Measurements from ENCODE around the gene KY. TPM values are rescaled to one million over a fixed set of nuclear protein-coding genes. Genes with fewer than 3 reads are reported as not detected.

The KY gene
- polyA plus RNA-seq, 3 donors, result 0.03 to 0.09 TPM; not detected in 1

DNA sequence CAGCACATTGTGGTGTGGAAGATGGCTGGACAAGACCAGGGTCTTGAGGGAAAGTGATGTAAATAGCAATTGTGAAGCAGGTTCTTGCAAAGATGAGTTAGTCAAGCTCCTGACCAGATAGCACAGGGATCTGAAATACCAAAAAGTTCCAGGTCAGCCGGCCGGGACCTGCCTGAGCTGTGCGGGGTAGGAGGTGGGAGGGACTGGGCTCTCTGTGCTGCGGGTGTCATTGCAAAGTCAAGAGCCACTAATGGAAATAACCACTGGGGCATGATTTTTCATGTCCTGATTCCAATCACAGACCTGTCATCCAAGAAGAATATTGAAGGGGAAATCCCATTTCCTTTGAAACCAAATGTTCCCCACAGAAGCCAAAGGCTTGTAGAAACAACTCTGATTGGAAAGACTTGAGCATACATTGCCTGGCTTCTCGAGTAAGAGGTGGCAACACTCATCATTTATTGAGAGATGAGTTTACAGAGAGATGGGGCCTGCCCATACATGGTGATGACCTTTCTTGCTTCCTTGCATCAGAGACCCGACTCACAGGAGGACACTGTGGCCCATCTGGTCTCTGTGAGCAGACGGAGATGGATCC is 44.2 kb upstream of the KY start:
- Mint-ChIP-seq H3K27ac (no peak overlapping the region), H3K27me3 (ENCODE audit: low read depth in 3 of 3) (peaks cover 0 to 2% (median 2%) of the 10 kb centered on the region in 3 donors), H3K36me3 (no peaks in the 10 kb centered on the region), H3K4me3 (no peak overlapping the region), H3K4me1 (peaks cover 2% of the 10 kb centered on the region), H3K9me3 (no peaks in the 10 kb centered on the region)
- Histone ChIP-seq H3K27ac (ENCODE audit: low read depth in 1 of 2, low read length in 2 of 2) (no peak overlapping the region), H3K27me3 (ENCODE audit: control insufficient read depth in 2 of 2, insufficient read depth in 2 of 2, low read length in 2 of 2) (no peaks in the 10 kb centered on the region), H4K20me1 (ENCODE audit: insufficient read depth, low read length) (no peaks in the 10 kb centered on the region), H3K4me1 (ENCODE audit: control insufficient read depth in 1 of 2, insufficient read depth in 2 of 2, low read length in 2 of 2) (no peaks in the 10 kb centered on the region), H3K9ac (ENCODE audit: insufficient read depth, low read length, poor library complexity, severe bottlenecking) (no peak overlapping the region), H3K79me2 (ENCODE audit: insufficient read depth, low read length) (no peaks in the 10 kb centered on the region), H3K9me3 (replicated peaks in 1 of 2; ENCODE audit: control insufficient read depth in 1 of 2, insufficient read depth in 1 of 2, low read length in 2 of 2) (no peaks in the 10 kb centered on the region), H3K4me2 (replicated peaks; ENCODE audit: extremely low read depth, low read length, poor library complexity, severe bottlenecking) (no peak overlapping the region), H3K4me3 (replicated peaks in 1 of 3; ENCODE audit: low read depth in 2 of 3, low read length in 3 of 3) (no peak overlapping the region), H3K36me3 (replicated peaks in 1 of 2; ENCODE audit: control insufficient read depth in 1 of 2, insufficient read depth in 2 of 2, low read length in 2 of 2) (no peaks in the 10 kb centered on the region), H2AFZ (ENCODE audit: insufficient read depth, low read depth, low read length, poor library complexity, severe bottlenecking) (no peak overlapping the region)
- no peak for DNase-seq
- no peak for TF ChIP-seq CTCF (IDR thresholded peaks at IDR 0.05)
- 100% methylated on average over 3 of the region's 7 CpGs for WGBS (ENCODE audit: insufficient coverage)
- intact Hi-C loops (cut with micrococcal nuclease), result no loop called here

DNA sequence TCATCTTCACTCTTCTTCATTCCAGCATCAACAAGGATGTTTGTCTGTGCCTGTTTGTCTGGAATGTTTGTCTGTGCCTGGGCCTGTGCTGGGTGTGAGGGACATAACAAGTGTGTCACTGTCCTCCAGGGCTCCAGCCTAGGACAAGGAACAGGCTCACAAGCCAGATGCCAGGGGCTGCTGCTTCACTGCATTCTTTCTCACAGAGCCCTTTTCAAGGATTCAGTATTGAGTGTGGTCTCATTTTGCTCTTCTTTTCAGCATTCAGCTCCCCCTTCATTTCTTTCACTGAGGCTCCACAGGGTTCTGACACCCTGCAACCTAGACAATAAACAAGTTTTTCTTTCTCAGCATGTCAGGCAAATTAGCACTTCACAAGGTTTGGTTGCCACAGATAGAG is 43.6 kb upstream of the KY start:
- Histone ChIP-seq H3K4me1 (ENCODE audit: control insufficient read depth in 1 of 2, insufficient read depth in 2 of 2, low read length in 2 of 2) (no peaks in the 10 kb centered on the region), H3K79me2 (ENCODE audit: insufficient read depth, low read length) (no peaks in the 10 kb centered on the region), H3K9ac (ENCODE audit: insufficient read depth, low read length, poor library complexity, severe bottlenecking) (no peak overlapping the region), H3K9me3 (replicated peaks in 1 of 2; ENCODE audit: control insufficient read depth in 1 of 2, insufficient read depth in 1 of 2, low read length in 2 of 2) (no peaks in the 10 kb centered on the region), H3K36me3 (replicated peaks in 1 of 2; ENCODE audit: control insufficient read depth in 1 of 2, insufficient read depth in 2 of 2, low read length in 2 of 2) (no peaks in the 10 kb centered on the region), H3K27me3 (ENCODE audit: control insufficient read depth in 2 of 2, insufficient read depth in 2 of 2, low read length in 2 of 2) (no peaks in the 10 kb centered on the region), H4K20me1 (ENCODE audit: insufficient read depth, low read length) (no peaks in the 10 kb centered on the region), H2AFZ (ENCODE audit: insufficient read depth, low read depth, low read length, poor library complexity, severe bottlenecking) (no peak overlapping the region), H3K4me3 (replicated peaks in 1 of 3; ENCODE audit: low read depth in 2 of 3, low read length in 3 of 3) (no peak overlapping the region), H3K4me2 (replicated peaks; ENCODE audit: extremely low read depth, low read length, poor library complexity, severe bottlenecking) (no peak overlapping the region), H3K27ac (ENCODE audit: low read depth in 1 of 2, low read length in 2 of 2) (no peak overlapping the region)
- Mint-ChIP-seq H3K4me3 (no peak overlapping the region), H3K27ac (no peak overlapping the region), H3K4me1 (peaks cover 2% of the 10 kb centered on the region), H3K27me3 (ENCODE audit: low read depth in 3 of 3) (peaks cover 0 to 2% (median 2%) of the 10 kb centered on the region in 3 donors), H3K36me3 (no peaks in the 10 kb centered on the region), H3K9me3 (no peaks in the 10 kb centered on the region)
- DNase-seq, result no peak
- TF ChIP-seq CTCF (IDR thresholded peaks at IDR 0.05), result no peak
- intact Hi-C loops (cut with micrococcal nuclease), result no loop called here

Data from CD14-positive monocyte (primary cell).